GM10266 (cell line): ENCODE data around the gene HHAT.

ENCODE experiments used
- DNase-seq: peaks from one replicate; pipeline ENCODE4 v3.0.0; 2012; ENCODE audit errors: extremely low spot score
- CTCF ChIP-seq: IDR thresholded peaks from 2 replicates; pipeline ENCODE4 v1.5.1; 2012; ENCODE audit warnings: mild to moderate bottlenecking, low read depth; ENCODE audit not compliant: control insufficient read depth, insufficient read depth; ENCODE audit errors: missing control alignments

HHAT gene

DNA sequence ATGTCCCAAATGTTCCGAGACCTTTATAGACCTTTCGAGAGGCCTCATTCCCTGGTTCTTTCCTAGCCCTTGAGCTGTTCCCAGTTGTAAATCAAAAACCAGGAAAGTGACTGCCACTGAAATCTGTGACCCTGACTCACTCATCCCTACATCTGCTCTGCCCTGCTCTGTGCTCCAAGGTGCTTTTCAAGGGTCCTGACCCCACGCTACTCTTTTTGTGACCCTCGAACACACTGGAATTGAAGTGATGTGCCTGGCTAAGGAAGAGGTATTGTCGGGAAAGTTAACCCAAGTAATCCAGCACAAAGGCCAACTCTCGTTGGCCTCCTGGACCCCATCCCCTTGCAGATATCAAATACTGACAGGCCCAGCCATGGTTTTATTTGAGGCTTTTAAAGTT, 244.4 kb downstream of the HHAT start:
- no peak for TF ChIP-seq CTCF
- no peak for DNase-seq

- DNase-seq, result no peak
- TF ChIP-seq CTCF, result no peak
Measured at GRCh38 chr1:210582205-210582970, 253.7 kb downstream of the HHAT start.

DNA sequence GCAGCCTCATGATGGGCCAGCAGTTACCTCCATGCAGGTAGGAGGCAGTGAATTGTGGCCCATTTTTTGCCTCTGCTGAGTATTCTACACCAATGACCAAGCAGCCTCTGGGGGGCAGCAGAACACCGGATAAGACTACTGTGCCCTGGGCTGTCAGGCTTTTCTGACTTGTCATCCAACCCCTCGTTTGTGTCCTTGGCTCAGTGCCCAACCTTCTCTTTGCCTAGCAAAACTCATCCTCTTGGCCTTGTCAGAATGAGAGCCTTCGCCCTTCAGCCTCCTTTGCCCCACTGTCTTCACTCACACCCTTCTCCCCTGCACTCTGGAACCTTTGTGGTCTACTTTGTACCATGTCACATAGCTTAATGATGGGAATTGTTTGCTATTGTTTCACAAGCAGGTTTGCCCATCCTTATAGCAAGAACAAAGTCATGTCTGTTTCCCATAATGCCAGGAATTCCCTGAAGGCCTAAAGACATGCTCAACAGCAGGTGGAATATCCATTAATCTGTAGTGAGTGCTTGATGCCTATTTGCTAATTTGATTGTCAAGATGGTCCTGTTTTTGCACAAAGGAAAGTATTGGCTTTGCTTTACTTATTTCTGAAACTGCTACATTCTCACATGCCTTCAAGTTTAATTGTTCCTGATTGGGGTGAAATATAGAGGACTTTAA, 255.9 kb downstream of the HHAT start:
- peak; percentile 65 for DNase-seq
- TF ChIP-seq CTCF, result peak; percentile 77

GRCh38 chr1:210586771-210587170, 258.1 kb downstream of the HHAT start:
- no peak for TF ChIP-seq CTCF
- DNase-seq, result no peak

GRCh38 chr1:210587566-210587965, 258.9 kb downstream of the HHAT start:
- no peak for TF ChIP-seq CTCF
- no peak for DNase-seq

DNA sequence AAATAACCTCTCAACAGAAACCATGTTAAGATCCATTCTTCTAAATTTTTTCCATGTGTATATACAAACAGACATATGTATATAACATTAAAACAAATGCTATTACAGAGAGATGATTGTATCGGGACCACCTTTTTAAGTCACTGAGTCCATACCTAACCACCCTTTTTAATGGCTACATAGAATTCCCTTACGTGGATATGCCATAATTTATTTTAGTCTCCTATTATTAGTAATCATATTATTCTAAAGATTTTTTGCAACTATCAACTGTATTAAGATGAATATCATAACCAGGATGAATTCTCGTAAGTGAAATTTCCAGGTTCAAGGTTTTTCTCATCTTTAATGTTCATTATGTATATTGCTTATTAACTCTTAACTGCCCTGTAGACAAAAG, 259.7 kb downstream of the HHAT start:
- no peak for DNase-seq
- TF ChIP-seq CTCF, result no peak

DNA sequence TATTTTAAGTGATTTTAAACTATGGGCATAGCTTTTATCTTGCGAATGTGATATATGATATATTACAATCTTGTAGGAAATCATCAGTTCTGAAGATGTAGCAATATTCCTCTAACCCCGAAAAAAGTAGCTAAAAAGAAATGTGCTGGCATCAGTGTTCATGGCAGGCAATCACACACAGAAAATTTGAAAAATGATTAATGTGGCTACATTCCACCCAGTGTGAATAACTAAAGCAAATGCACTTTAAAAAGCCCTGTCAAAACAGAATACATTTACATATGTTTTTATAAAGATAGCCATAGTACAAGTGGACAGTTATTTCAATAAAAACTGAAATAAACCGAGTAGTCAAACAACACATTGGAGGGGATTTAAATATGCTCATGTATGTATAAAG, 260.2 kb downstream of the HHAT start:
- TF ChIP-seq CTCF, result no peak
- no peak for DNase-seq
